RKO (cell line): Measurements from ENCODE around the gene OTOA.
"Not testable (repeated sequence)": the region's sequence is repeated elsewhere in the genome, so short reads cannot be mapped to it uniquely, and the experiment has no call there.

ENCODE experiments used
- DNase-seq: peaks from one replicate; pipeline ENCODE4 v3.0.0-alpha.2; 2016; ENCODE audit warnings: low spot score

Gene OTOA

GRCh38 chr16:21722771-21723455, 59.1 kb downstream of the OTOA start:
- DNase-seq, result no peak

DNA sequence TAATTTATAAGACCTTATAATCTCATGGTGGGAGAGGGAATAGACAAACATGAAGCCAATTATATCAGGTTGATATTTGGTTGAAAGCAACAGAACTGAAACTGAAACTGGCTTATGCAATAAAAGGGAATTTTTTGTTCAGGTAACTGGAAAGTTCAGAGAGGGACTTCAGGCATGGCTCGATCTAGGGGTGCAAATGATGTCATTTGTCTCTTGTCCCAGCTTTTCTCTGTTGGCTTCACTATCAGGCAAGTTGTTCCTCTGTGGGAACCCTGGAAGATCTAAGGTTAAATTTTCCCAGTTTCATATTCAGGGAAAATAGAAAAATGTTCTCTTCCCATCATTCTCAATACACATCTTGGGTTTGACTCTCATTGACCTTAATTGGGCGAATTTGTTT, 59.8 kb downstream of the OTOA start:
- DNase-seq, result no peak

DNA sequence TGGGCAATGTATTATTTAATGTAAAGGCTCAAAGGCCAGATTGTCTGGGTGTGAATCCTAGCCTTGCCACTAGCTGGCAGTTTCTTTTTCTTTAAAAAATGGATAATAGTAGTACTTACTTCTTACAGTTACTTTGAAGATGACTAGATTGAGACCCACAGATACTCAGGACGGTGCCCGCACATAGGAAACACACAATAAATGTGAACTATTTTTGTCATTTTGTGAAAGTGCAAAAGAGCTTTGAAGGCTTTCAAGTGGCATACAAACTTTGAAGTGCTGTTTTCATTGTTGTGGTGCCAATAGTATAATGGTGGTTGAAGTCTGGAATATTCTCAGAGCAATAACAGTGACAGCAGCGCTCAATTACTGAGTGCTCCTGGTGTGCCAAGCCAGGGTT, 63.6 kb downstream of the OTOA start:
- no peak for DNase-seq

DNA sequence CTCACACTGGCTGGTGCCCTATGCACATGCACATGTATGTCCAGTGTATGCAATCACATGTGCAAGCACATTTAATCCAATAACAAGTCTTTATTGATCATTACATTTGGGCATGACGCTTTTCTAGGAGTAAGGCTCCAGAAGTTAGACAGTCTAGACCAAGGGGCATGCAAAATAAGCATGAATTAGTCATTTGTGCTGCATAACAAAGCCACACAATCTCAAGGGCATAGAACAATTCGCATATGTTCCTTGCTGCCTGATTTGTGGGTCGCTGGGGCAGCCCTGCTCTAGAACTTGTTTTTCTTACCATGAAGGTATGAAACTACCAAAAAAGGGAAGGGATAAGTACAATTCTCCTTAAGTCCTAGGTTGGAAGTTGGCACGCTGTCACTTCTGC, 67.5 kb downstream of the OTOA start:
- not testable (repeated sequence) for DNase-seq

- DNase-seq, result not testable (repeated sequence)
These were observed 76.9 kb downstream of the OTOA start for GRCh38 chr16:21740637-21741036.

DNA sequence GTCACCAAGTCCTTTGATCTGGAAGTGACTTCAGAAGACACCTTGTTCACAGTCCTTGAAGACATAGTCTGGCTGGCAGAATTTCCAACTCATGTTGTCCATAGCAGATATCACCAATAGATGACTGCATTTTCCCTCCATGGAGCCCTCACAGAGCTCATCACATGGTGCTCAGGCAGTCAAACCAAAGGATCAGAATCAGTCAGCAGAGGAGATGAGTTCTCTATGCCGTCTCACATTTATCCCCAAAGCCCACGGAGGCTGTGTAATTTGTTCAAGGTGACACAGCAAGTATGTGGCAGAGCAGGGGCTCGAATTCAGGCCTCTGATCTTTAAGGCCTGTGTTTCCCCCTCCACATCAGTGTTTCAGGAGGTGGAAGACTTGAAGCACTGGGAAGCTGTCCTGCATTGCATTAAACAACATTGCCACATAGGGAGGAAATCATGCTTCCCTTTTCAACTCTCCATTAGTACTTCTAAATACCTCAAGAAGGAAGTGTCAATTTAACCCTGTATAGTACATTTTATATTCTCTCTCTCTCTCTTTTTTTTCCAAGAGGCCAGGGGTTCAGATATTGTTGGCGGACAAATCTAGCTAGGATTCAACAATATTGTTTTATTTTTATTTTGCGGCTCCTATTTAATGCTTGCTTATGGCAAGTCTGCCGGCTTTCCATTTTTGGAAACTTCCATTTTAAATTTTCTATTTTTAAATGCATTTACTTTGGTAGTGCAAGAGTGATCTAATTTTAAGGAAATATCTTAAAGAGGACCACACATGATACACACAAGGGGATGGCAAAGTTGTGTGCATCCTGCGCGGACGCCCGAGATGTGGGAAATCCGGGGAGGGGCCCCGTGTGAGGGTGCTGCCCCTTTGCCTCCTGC, 92.7 kb downstream of the OTOA start:
- DNase-seq, result not testable (repeated sequence)

GRCh38 chr16:21757080-21757671, 93.4 kb downstream of the OTOA start:
- not testable (repeated sequence) for DNase-seq

GRCh38 chr16:21768280-21768679, 104.5 kb downstream of the OTOA start:
- DNase-seq, result not testable (repeated sequence)

DNA sequence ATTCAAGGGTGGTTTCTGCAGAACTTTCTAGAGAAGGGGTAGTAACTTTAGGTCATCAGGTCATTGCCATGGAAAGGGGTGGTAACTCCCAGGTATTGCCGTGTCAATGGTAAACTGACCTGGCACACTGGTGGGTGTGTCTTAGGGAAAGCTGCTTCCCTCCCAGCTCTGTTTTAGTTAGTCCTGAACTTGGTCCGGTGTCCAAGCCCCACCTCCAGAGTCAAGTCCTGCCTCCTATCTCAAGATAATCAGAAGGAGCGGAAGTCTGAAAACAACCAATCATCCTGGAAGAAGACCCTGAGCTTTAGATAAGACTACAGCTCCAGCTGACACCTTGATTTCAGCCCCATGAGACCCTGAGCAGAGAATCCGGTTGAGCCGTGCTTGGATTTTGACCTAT, 105.0 kb downstream of the OTOA start:
- not testable (repeated sequence) for DNase-seq

GRCh38 chr16:21769284-21769683, 105.5 kb downstream of the OTOA start:
- peak; percentile 89 for DNase-seq

DNA sequence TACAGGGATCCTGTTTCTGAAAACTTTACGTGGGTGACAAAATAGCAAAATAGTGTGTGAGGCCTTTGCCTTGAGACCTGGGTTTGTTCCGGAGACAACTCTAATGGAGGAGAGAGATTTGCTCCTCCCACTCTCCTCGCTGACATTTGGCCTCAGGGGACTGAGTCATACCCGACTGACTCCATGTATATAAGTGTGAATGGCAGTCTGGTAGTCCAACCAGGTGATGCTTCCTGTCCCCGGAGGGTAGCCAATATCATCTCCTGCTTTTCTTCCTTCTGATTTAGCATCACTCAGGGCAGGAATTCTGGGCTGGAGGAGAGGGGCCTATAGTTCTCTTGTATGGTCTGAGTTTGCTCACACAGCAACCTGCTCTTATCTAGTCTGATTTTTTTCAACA, 106.8 kb downstream of the OTOA start:
- DNase-seq, result not testable (repeated sequence)

GRCh38 chr16:21772547-21773206, 108.9 kb downstream of the OTOA start:
- DNase-seq, result not testable (repeated sequence)

- not testable (repeated sequence) for DNase-seq
These were observed 109.4 kb downstream of the OTOA start for GRCh38 chr16:21773207-21773553.

- not testable (repeated sequence) for DNase-seq
These were observed 116.8 kb downstream of the OTOA start for GRCh38 chr16:21780525-21780924.

DNA sequence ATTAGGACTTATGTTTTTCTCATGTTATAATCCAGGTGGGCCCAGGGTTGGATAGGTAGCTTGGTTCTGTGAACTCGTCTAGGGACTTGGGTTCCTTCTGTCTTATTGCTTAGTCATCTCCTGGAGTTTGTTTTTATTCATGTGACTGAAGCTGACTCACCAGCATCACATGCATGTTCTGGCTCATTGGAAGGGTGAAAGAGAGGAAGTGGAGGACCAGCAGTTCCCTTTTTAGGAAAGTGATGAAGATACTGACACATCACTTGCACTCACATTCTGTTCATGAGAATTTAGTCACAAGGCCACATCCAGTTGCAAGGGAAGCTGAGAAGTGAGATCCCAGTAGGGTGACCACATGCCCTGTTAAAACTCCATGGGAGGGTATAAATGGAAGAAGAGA, 126.7 kb downstream of the OTOA start:
- DNase-seq, result not testable (repeated sequence)

DNA sequence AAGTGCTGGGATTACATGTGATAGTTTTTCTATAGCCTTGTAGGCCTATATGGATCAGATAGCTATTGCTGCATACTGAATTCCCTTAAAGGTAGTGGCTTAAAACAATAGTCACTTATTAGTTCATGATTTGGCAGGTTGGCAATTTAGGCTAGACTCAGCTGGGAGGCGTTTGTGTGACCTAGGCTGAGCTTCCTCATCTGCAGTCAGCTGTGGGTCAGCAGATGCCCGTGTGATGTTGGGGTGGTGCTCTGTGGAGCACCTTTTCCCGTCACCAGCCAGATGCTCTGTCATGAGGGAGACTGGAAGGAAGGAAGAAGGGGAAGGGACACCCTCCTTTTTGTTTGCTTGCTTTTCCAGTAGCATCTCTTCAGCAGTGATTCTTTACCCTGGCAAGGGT, 129.5 kb downstream of the OTOA start:
- DNase-seq, result not testable (repeated sequence)

GRCh38 chr16:21798601-21799000, 134.8 kb downstream of the OTOA start:
- not testable (repeated sequence) for DNase-seq

DNA sequence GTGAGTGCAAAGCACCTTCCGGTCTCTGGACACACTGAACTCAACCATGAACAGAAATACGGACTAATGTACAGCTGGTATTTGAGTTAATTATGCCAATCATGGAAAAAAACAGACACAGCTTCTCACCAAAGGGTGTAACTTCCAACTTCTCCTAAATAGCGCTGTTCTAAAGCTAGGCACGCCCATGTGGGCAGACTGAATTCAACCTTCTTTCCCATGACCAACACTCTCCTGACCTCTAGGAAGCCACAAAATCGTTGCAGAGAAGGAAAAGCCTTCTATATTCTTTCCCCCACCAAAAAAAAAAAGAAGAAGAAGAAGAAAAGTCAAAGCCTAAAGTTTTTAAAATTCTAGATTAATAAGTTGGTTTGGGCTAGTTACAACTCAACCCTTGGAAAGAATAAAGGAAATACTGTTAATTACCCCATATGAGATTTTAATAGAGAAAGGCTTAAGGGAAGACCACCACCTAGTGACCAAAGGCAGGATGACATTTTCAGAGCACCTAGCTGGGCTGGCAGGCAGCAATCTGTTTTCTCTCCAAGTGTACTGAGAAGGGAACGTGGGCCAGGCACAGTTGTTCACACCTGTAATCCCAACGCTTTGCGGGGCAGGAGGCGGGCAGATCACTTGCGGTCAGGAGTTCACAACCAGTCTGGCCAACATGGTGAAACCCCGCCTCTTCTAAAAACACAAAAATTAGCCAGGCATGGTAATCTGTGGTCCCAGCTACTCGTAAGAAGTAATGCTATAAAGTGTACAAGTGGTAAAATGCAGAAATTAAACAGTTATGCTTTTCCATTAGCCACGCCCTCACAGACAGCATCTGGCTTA, 138.0 kb downstream of the OTOA start:
- DNase-seq, result peak; percentile 44

DNA sequence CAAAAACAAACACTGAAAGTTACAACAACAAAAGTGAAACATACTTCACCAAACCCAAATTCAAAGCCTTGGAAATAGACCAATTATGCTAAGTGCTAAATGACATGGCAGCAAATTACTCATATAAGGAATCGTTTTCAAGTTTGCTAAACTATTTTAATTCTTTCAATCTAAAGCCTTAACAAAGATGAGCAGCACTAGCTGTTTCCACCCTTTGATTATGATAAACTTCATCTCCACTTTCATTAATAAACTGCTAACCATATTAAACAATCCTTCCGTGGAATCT, 138.6 kb downstream of the OTOA start:
- DNase-seq, result not testable (repeated sequence)
